ENCODE measurements around the gene ERC1.
"Not testable (repeated sequence)": the region's sequence is repeated elsewhere in the genome, so short reads cannot be mapped to it uniquely, and the experiment has no call there.

ERC1 gene

DNA sequence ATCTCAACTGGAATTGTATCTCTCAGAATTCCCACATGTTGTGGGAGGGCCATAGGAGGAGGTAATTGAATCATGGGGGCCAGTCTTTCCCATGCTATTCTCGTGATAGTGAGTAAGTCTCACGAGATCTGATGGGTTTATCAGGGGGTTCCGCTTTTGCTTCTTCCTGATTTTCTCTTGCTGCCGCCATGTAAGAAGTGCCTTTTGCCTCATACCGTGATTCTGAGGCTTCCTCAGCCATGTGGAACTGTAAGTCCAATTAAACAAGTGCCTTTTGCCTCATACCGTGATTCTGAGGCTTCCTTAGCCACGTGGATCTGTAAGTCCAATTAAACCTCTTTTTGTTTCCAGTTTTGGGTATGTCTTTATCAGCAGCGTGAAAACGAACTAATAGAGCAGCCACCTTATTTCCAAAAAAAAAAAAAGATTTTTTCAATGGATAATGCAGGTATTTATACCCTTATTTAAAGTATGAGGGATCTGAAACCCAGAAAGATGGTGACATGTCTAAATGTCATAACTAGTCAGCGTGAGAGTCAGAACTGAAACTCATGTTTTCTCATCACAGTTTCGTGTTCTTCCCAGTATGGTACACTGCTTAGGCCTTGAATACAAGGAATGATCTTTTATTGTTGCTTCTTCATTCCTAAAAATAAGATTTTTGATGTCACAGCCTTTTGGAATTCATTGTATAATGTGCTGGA is 89.6 kb downstream of the ERC1 start:
- FAIRE-seq: no peak

- FAIRE-seq: no peak
These were observed 92.3 kb downstream of the ERC1 start for GRCh38 chr12:1083151-1083888.

- no peak for FAIRE-seq
These were observed 92.9 kb downstream of the ERC1 start for GRCh38 chr12:1083889-1084262.

DNA sequence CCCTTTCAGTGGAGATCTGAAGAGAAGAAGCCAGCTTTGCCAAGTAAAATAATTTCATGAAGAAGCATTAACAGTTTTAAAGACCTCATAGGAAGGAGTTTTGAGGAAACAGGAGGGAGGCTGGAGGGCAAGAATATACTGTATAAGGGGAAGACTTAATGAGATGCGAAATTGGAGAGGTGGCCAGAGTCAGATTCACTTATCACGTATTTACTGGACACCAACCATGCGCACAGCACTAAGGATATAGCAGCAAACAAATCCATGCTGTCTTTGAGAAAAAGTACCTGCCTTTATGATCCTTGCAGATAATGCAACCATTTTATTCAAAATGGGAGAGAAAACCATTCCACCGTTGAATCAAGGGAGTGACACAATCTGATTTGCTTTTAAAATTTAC is 100.3 kb downstream of the ERC1 start:
- no peak for FAIRE-seq

GRCh38 chr12:1093166-1093751 is 102.2 kb downstream of the ERC1 start:
- FAIRE-seq: peak; percentile 47

DNA sequence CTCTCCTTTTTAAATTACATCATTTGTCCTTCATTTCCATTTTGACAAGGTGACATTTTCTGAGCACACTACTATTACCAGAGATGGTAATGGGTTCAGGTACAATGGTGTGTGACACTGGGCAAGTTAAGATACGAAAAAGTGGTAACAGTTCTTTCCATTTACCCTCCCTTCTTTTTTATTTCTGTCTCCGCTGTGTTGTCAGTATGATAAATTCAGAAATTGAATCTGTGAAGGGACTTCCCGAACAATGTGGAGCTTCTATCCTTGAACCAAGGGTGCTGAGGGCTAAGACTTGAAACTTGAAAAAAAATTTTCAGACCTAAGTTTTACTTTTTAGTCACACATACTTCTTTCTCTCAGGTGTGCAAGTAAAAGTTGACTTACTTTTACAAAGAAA is 103.7 kb downstream of the ERC1 start:
- FAIRE-seq: no peak

DNA sequence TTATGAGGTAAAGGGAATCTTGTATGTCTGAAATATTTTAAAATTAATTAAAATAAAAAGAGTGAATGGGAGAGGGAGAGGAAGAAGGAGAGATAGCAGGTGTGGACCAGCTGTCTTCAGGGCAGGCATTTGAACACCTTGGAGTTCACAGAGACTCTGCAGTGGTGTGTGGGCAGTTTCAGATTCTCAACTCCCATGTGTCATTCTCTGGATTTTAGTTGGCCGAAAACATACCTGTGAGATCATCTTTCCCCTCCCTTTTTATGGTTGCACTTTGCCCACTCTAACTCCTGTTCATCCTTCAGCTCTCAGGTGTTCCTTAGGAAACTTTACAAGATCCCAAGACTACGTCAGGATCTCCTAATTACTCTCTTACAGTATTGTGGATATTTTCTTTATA is 108.1 kb downstream of the ERC1 start:
- no peak for FAIRE-seq

DNA sequence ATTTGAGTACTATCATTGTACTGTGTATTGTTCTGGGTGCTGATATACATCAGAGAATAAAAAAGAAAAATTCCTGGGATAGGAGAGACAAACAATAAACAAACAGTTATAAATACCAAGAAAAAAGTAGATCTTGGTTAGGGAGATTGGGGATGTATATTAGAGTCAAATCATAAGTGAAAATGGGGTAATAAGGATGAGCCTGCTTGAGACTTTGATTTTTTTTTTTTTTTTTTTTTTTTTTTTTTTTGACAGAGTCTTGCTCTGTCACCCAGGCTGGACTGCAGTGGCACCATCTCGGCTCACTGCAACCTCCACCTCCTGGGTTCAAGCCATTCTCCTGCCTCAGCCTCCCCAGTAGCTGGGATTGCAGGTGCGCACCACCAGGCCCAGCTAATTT is 108.6 kb downstream of the ERC1 start:
- FAIRE-seq: not testable (repeated sequence)

DNA sequence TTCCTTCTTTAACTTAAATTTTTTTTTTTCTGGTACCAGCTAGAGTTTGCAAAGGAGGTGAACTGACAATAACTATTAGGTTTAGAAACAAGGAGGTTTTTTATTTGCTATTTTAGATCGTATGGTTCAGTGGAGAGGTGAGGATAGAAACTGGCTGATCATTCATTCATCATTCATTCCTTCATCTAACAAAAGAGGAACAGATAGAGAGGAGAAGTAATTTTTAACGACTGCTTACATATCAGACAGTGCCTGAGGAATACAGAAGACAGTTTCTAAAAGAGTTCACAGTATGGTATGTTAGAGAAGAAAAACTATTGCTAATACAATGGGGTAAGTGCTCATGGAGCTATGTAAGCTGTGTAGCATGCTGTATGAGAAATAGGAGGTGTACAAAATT is 111.1 kb downstream of the ERC1 start:
- no peak for FAIRE-seq

DNA sequence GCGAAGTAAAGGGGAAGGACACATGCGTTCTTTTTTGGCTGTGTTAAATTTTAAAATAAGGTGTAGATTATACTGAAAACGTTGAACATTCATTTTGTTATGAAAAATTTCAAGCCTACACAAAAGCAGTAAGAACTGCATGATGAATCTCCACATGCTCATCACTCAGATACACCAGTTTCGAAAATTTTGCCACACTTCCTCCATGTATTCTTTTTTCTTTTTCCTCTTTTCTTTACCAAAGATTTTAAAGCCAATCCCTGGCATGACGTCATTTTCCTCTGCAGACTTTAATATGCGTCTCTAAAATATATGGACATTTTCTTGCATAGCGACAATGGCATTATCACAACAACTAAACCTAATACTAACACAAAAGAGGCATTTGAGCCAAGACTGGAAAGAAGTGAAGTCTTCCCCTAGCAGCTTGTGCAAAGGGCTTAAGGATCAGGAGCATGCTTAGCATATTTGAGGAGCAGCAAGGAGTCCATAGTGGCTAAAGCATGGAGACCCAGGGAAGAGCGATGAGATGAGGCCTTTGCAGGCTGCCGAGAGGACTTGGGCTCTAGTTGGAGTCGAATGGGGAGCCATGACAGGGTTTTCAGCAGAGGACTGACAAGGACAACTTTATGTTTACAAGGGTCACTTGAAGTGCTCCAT is 111.9 kb downstream of the ERC1 start:
- FAIRE-seq: no peak

DNA sequence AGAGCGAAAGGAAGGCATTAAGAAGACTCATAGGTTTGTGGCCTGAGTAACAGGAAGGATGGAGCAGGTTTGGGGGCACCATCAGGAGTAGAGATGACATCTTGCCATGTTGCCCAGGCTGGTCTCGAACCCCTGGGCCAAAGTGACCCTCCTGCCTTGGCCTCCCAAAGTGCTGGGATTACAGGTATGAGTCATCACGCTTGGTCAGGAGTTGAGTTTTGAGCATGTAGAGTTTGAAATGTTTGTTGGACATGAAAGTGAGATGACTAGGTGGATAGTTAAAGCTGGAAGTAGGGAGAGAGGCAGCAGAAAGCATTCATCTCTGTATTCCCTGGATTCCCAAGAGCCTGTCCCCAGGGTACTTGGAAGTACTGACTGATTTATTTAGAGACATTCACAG is 112.6 kb downstream of the ERC1 start:
- no peak for FAIRE-seq

GRCh38 chr12:1104088-1104800 is 113.2 kb downstream of the ERC1 start:
- no peak for FAIRE-seq

GRCh38 chr12:1107669-1108068 is 116.6 kb downstream of the ERC1 start:
- no peak for FAIRE-seq

- FAIRE-seq: no peak
These were observed 117.3 kb downstream of the ERC1 start for GRCh38 chr12:1108276-1108675.

DNA sequence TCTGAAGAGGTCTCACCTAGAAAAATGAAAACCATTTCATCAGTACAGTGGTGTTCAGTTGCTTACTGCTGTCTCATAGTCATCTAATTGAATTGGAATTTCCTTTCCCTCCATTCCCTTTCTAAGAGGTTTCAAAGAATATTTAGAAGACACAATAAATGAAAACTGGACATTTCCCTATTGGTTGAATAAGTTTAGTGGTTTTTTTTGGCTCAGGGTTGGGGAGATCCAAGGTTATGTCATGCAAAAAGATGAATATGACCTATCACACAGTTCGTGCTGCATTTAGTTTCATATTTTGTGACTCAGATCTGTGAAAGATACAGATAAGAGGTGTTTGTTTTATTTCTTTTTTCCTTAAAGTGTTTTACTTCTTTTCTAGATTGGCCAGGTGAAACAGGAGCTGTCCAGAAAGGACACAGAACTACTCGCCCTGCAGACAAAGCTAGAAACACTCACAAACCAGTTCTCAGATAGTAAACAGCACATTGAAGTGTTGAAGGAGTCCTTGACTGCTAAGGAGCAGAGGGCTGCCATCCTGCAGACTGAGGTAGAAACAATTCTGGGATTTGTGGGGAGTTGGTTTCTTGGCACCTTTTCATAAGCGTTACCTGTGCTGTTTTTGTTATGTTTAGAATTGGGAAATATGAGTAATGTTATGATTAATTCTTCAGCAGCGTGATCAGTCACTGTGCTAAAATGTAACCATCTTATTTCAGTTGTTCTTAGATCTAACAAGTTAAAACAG is 124.6 kb downstream of the ERC1 start:
- FAIRE-seq: no peak

DNA sequence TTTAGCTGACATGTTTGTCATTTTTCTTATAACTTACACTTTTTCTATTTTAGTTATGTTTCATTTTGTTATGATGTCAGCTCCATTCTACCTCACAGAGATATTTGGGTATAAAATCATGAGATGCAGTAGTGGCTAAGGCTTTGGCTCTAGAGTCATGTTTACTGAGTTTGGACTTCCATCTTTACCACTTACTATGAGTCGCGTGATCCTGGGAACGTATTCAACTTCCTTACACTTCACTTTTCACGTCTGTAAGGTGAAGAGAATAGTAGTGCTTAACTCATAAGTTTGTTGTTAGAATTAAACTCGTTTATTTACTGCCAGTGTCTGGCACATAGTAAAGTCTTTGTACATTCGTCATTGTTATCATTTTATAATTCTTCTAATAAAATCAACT is 126.3 kb downstream of the ERC1 start:
- no peak for FAIRE-seq

GRCh38 chr12:1117970-1118563 is 127.0 kb downstream of the ERC1 start:
- FAIRE-seq: peak; percentile 94

DNA sequence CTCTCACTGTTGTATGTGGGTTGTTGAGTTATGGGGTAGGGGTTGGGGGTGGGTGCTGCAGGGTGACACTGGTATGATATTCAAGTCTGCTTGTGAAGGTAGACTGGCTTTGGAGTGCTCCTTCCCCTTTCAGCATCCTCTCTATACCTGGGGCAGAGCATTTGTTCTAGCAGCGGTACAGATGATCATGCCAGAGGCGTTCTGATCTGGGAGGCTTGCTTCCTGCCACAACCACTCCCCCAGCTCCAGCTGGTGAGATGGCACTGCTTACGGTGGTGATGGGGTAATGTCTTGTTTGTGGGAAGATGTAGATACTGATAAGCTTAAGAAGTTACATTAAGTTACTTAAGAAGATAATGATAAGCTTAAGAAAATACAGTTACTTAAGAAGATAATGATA is 131.8 kb downstream of the ERC1 start:
- no peak for FAIRE-seq

DNA sequence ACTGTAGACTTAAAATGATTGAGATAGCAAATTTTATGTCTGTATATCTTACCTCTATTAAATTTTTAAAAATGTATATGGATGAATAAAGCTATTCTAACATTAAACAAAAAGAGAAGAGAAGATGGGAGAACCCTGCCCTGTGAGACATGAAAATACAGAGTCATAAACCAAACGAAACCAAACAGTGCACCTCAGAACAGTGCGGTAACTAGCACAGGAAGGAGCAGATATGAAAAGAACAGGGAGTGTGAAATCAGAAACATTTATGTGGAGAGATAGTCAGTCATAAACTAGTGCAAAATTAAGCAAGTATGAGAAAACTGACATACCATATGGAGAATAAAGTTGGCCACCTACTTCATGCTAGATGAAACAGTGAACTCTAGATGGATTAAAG is 135.1 kb downstream of the ERC1 start:
- FAIRE-seq: no peak

DNA sequence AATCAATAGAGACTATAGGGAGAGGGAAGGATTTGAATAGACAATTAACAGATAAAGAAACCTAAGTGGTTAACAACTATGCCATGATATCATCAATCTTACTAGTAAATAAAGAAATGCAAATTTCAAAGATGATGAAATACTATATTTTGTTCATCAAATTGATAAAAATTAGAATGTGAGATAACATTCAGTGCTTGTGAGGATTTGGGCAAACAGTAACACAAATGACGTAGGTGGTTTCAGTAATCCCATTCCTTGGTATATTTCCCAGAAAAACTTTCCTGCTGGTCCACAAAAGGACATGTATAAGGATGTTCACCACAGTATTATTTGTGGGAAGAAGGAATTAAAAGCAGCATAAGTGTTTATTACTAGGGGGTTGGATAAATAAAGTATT is 136.0 kb downstream of the ERC1 start:
- FAIRE-seq: no peak

GRCh38 chr12:1130164-1130563 is 139.1 kb downstream of the ERC1 start:
- FAIRE-seq: no peak

DNA sequence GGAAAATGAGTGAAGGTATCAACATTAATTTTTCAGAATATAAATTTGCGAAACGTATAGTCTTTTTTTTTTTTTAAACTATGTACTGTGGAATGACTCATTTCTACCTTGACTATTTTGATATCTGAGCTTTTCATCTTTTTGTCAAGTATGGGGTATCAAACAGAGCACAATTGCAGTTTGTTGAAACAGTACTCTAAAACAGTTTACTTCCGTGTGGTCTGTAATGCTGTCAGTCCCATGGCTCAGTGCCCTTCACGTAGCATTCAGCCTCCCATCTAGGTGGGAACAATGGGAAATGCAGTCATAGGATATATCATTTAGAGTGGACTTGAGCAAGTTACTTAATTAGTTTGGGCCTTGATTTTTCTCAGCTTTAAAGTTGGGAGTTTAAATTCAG is 139.5 kb downstream of the ERC1 start:
- FAIRE-seq: no peak

Measured in A204.1 (cell line).